ENCODE results near the gene TAF11.

DNA sequence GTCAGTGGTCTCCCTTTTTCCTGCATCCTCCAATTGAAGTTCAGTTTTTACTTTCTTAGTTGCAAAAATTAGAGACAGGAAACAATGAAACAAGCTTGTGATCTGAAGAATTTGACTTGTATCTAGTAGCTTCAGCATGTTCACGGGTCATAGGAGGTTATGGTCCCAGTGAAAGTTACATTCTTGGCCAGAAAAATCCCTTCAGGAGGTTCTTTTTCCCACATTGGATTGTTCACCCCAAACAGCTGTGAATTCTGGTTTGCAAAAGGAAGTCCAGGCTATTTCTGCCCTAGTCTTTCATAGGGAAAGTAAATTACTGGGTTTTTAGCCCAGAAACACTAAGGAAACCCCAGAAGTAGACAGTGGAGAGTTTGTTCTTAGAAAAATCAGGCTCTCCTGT, 9.3 kb upstream of the TAF11 start:
- TF ChIP-seq, protein P1, sequence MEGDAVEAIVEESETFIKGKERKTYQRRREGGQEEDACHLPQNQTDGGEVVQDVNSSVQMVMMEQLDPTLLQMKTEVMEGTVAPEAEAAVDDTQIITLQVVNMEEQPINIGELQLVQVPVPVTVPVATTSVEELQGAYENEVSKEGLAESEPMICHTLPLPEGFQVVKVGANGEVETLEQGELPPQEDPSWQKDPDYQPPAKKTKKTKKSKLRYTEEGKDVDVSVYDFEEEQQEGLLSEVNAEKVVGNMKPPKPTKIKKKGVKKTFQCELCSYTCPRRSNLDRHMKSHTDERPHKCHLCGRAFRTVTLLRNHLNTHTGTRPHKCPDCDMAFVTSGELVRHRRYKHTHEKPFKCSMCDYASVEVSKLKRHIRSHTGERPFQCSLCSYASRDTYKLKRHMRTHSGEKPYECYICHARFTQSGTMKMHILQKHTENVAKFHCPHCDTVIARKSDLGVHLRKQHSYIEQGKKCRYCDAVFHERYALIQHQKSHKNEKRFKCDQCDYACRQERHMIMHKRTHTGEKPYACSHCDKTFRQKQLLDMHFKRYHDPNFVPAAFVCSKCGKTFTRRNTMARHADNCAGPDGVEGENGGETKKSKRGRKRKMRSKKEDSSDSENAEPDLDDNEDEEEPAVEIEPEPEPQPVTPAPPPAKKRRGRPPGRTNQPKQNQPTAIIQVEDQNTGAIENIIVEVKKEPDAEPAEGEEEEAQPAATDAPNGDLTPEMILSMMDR (IDR thresholded peaks at IDR 0.05; ENCODE audit: extremely low read depth in 1 of 2, insufficient read depth in 1 of 2, low read depth in 1 of 2, low read length in 2 of 2): no peak
- no peak for TF ChIP-seq POLR2A (IDR thresholded peaks at IDR 0.05; ENCODE audit: low read depth, low read length)
- no peak for TF ChIP-seq POLR2AphosphoS5 (IDR thresholded peaks at IDR 0.05; ENCODE audit: insufficient read depth, low read depth, low read length)
- no peak for TF ChIP-seq EZH2 (IDR thresholded peaks at IDR 0.05; ENCODE audit: borderline replicate concordance, low read depth, low read length, severe bottlenecking)
- TF ChIP-seq, protein P2, sequence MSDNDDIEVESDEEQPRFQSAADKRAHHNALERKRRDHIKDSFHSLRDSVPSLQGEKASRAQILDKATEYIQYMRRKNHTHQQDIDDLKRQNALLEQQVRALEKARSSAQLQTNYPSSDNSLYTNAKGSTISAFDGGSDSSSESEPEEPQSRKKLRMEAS (IDR thresholded peaks at IDR 0.05; ENCODE audit: insufficient read depth, insufficient read length): no peak
- no peak for TF ChIP-seq FOS (IDR thresholded peaks at IDR 0.05; ENCODE audit: borderline replicate concordance, insufficient read depth, low read length)
- no peak for TF ChIP-seq MYC (IDR thresholded peaks at IDR 0.05; ENCODE audit: low read depth, low read length)
- no peak for TF ChIP-seq GATA2 (IDR thresholded peaks at IDR 0.05; ENCODE audit: insufficient read depth, insufficient read length, low read depth, low read length)
- no peak for TF ChIP-seq JUN (IDR thresholded peaks at IDR 0.05; ENCODE audit: borderline replicate concordance, insufficient read depth, insufficient read length, low read depth)

Measured in endothelial cell of umbilical vein (primary cell).